HG03196 (cell line): ENCODE data around the gene CNPY3.
"Not testable (repeated sequence)": the region's sequence is repeated elsewhere in the genome, so short reads cannot be mapped to it uniquely, and the experiment has no call there.

ENCODE experiments used
- ATAC-seq: cut with Tn5 transposase; IDR thresholded peaks from one replicate; pipeline ENCODE4 v1.9.1; 2021; ENCODE audit not compliant: unreplicated experiment

CNPY3 gene

GRCh38 chr6:42914546-42914945 is 14.7 kb upstream of the CNPY3 start:
- ATAC-seq: no peak

GRCh38 chr6:42915732-42916131 is 13.5 kb upstream of the CNPY3 start, which contains the start of gene PTCRA:
Gene PTCRA (plus strand): TSS chr6:42916053. CDS start chr6:42916070, 17 bp downstream.
- no peak for ATAC-seq

DNA sequence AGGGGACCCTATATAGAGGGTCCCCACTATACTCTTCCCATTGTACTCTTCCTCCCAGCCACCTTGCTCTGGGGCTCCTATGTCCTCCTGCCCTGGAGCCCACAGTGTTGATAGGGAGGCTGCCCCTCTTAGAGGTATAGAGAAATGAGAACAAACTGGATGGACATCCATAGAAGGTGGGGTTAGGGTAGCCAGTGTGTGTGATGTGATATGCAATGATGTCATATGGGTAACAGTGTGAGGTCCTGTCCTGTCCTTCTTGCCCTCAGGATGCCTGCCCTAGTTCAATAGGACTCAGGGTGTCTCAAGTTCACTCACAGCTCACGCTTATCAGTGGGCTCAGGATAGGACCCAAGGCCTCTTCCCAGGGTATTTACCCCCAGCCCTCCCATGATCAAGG is 13.0 kb upstream of the CNPY3 start:
- no peak for ATAC-seq

- no peak for ATAC-seq
Measured at GRCh38 chr6:42921801-42922200, 7.5 kb upstream of the CNPY3 start.

GRCh38 chr6:42923666-42924065 is 5.6 kb upstream of the CNPY3 start:
- ATAC-seq: no peak

- ATAC-seq: no peak
Measured at GRCh38 chr6:42925248-42925857, 3.9 kb upstream of the CNPY3 start.

DNA sequence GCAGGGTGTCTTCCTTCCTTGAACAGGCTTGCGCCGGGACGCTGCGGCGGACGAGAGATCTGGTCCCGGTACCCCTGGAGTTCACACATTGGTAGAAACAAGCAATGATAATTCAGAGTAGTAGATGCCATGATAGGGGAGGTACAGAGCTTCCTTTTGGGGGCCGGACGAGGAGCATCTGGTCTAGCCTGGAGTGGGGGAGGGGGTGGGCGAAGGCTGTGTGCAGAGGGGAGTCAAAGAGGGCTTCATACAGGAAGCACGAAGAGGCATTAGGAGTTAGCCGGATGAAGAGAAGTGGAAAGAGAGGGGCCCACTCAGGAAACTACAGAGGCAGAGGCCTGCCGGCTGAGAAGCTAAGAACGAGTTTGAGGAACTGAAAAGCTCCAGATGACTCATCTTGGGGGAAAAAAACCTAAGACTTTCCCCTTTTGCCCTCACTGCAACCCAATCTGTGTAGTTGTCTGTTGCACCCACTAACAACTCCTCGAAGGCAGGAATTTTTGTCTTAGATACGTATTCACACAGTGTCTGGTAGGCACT is 611 bp downstream of the CNPY3 start:
- ATAC-seq: peak; percentile 63

DNA sequence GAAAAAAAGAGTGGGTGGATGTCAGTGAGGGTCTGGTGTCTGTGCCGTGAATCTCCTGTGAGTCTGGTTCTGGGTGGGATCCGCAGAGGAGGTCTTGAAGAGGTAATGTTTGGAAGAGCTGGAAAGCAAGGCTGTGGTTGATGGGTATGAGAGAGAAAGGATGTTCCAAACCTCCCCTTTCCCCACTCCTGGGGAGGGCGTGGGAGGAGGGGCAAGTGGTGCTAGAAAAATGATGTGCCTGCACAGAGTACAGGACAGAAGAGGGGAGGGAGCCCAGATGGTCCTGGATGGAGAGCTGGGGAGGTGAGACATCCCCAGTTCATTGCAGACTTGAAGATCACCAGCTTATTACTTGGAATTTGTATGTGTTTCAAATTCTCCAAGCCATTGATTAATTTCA is 3.1 kb downstream of the CNPY3 start:
- ATAC-seq: no peak

- no peak for ATAC-seq
Measured at GRCh38 chr6:42933205-42933604, 3.9 kb downstream of the CNPY3 start.

- no peak for ATAC-seq
Measured at GRCh38 chr6:42935322-42935721, 6.0 kb downstream of the CNPY3 start.

GRCh38 chr6:42936398-42936797 is 7.1 kb downstream of the CNPY3 start:
- no peak for ATAC-seq

GRCh38 chr6:42937548-42938427 is 8.5 kb downstream of the CNPY3 start:
- ATAC-seq: no peak

DNA sequence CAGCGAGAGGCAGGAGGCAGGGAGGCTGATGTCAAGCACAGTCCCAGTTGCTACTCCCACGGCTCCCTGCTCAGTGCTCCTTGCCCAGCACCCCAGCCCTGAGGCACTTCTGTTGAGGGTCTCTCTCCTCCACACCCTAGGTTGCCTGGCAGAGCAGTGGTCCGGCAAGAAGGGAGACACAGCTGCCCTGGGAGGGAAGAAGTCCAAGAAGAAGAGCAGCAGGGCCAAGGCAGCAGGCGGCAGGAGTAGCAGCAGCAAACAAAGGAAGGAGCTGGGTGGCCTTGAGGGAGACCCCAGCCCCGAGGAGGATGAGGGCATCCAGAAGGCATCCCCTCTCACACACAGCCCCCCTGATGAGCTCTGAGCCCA is 9.1 kb downstream of the CNPY3 start:
- no peak for ATAC-seq

GRCh38 chr6:42938987-42939809 is 9.9 kb downstream of the CNPY3 start:
- ATAC-seq: no peak

GRCh38 chr6:42939810-42940167 is 10.5 kb downstream of the CNPY3 start:
- no peak for ATAC-seq

GRCh38 chr6:42940493-42941045 is 11.3 kb downstream of the CNPY3 start:
- ATAC-seq: no peak

GRCh38 chr6:42941356-42941755 is 12.1 kb downstream of the CNPY3 start:
- not testable (repeated sequence) for ATAC-seq

GRCh38 chr6:42942444-42942843 is 13.2 kb downstream of the CNPY3 start:
- no peak for ATAC-seq

GRCh38 chr6:42947950-42948349 is 18.7 kb downstream of the CNPY3 start:
- no peak for ATAC-seq

- ATAC-seq: no peak
Measured at GRCh38 chr6:42952389-42952788, 23.1 kb downstream of the CNPY3 start.

- ATAC-seq: not testable (repeated sequence)
Measured at GRCh38 chr6:42954405-42954804, 25.1 kb downstream of the CNPY3 start.
